HepG2 (cell line): ENCODE measurements around the gene ENDOD1. TPM values are rescaled to one million over a fixed set of nuclear protein-coding genes. Genes with fewer than 3 reads are reported as not detected.

Source experiments
- ASH2L ChIP-seq: fragments of 300-600, 200-600 bp; sonication (generic); IDR thresholded peaks from 2 replicates; pipeline ENCODE4 v1.7.0; 2017; ENCODE audit warnings: low read depth, mild to moderate bottlenecking, moderate library complexity, mixed read lengths, low read length; ENCODE audit not compliant: insufficient read length
- ATF3 ChIP-seq: sonication (generic); formaldehyde crosslinking; IDR thresholded peaks from 2 replicates; pipeline ENCODE4 v1.4.0; 2020; ENCODE audit warnings: missing genetic modification reagents
- CEBPZ ChIP-seq: IDR thresholded peaks from 2 replicates; pipeline ENCODE4 v1.6.1; 2012; ENCODE audit warnings: low read length, improper control_type of control experiment
- HNRNPL ChIP-seq: fragments of 200-400 bp; formaldehyde crosslinking; IDR thresholded peaks from 2 replicates; pipeline ENCODE4 v1.6.1; 2017; ENCODE audit warnings: mild to moderate bottlenecking, low read depth, low read length
- HOXA5 ChIP-seq: sonication (generic); formaldehyde crosslinking; IDR thresholded peaks from 2 replicates; pipeline ENCODE4 v1.4.0; 2020; ENCODE audit warnings: missing genetic modification reagents
- KDM6A ChIP-seq: IDR thresholded peaks from 2 replicates; pipeline ENCODE4 v1.6.1; 2016; ENCODE audit warnings: low read depth
- PAX8 ChIP-seq: sonication (generic); formaldehyde crosslinking; IDR thresholded peaks from 2 replicates; pipeline ENCODE4 v1.8.0; 2022; ENCODE audit warnings: mild to moderate bottlenecking, missing genetic modification reagents, borderline replicate concordance
- RAD51 ChIP-seq: fragments of 450-650 bp; IDR thresholded peaks from 2 replicates; pipeline ENCODE4 v1.6.1; 2016; ENCODE audit warnings: borderline replicate concordance
- RXRA ChIP-seq: sonication (generic); formaldehyde crosslinking; IDR thresholded peaks from 2 replicates; pipeline ENCODE4 v1.5.1; 2020; ENCODE audit warnings: missing genetic modification reagents
- TBX3 ChIP-seq: fragments of 450-650 bp; IDR thresholded peaks from 2 replicates; pipeline ENCODE4 v1.6.1; 2017; ENCODE audit warnings: antibody characterized with exemption, mild to moderate bottlenecking, inconsistent platforms, borderline replicate concordance
- ZBTB10 ChIP-seq: sonication (generic); formaldehyde crosslinking; IDR thresholded peaks from 2 replicates; pipeline ENCODE4 v1.4.0; 2020; ENCODE audit warnings: missing genetic modification reagents, borderline replicate concordance
- ZBTB25 ChIP-seq: IDR thresholded peaks from 2 replicates; pipeline ENCODE4 v1.6.1; 2018; ENCODE audit warnings: missing genetic modification reagents
- ZMYM3 ChIP-seq: sonication (generic); formaldehyde crosslinking; IDR thresholded peaks from 2 replicates; pipeline ENCODE4 v1.5.1; 2020; ENCODE audit warnings: mild to moderate bottlenecking, missing genetic modification reagents
- ZNF101 ChIP-seq: sonication (generic); formaldehyde crosslinking; IDR thresholded peaks from 2 replicates; pipeline ENCODE4 v1.4.0; 2020; ENCODE audit warnings: mild to moderate bottlenecking, low read depth, missing genetic modification reagents, borderline replicate concordance
- ZNF17 ChIP-seq: sonication (generic); formaldehyde crosslinking; IDR thresholded peaks from 2 replicates; pipeline ENCODE4 v1.5.0; 2020; ENCODE audit warnings: mild to moderate bottlenecking, missing genetic modification reagents
- ZNF280B ChIP-seq: sonication (generic); formaldehyde crosslinking; IDR thresholded peaks from 2 replicates; pipeline ENCODE4 v1.5.0; 2020; ENCODE audit warnings: missing genetic modification reagents, mild to moderate bottlenecking, borderline replicate concordance
- ZNF597 ChIP-seq: sonication (generic); formaldehyde crosslinking; IDR thresholded peaks from 2 replicates; pipeline ENCODE4 v1.5.0; 2020; ENCODE audit warnings: missing genetic modification reagents
- ZNF615 ChIP-seq: sonication (generic); formaldehyde crosslinking; IDR thresholded peaks from 2 replicates; pipeline ENCODE4 v1.5.0; 2020; ENCODE audit warnings: mild to moderate bottlenecking, missing genetic modification reagents, borderline replicate concordance
- polyA plus RNA-seq, 8 experiments: library from polyadenylated mRNA; depleted of rRNA in 3 of 8; stranded (reverse) in 7 of 8; unstranded in 1 of 8; fragments of >200 nt; fragmentation: Illumina TruSeq in 4 of 8; extraction: Trizol in 4 of 8; gene quantifications; 2 replicates each; pipeline versions ENCODE4 v1.2.1 to v1.2.3, GENCODE V29; 2011 to 2016; ENCODE audit warnings: low read depth in 4 of 8, missing spikeins in 1 of 8, mixed read lengths in 1 of 8; ENCODE audit not compliant: insufficient read depth in 1 of 8
- total RNA-seq, 5 experiments: library from RNA; depleted of rRNA; stranded (reverse); fragments of >200 nt; fragmentation: Illumina TruSeq; extraction: Trizol; gene quantifications; 2 replicates each; pipeline ENCODE4 v1.2.3, GENCODE V29; 2016; ENCODE audit warnings: low read depth in 1 of 5

ENDOD1 gene
- total and polyA plus RNA-seq, 2 of the 13 experiments (the other 11 are each of a cell fraction or from before 2014, with no cell fraction given), result 2.0 to 6.8 TPM

GRCh38 chr11:95089620-95090542 is at the start of gene ENDOD1 (continued):
- TF ChIP-seq ZBTB10 (no peak), ZNF17 (CRISPR knock-in tag) (no peak), RXRA (CRISPR knock-in tag) (peak; percentile 6; the same call in 1 of the 2 replicates), ZNF280B (CRISPR knock-in tag) (0 out of 2 replicates have a peak, but pooled peaks have one; percentile 42), ATF3 (no peak), ASH2L (no peak), TBX3 (no peak), RAD51 (no peak), CEBPZ (no peak), HOXA5 (CRISPR knock-in tag) (no peak), ZNF101 (CRISPR knock-in tag) (no peak), ZBTB25 (no peak), ZNF615 (CRISPR knock-in tag) (no peak), ZNF597 (CRISPR knock-in tag) (no peak), PAX8 (peak; percentile 88; the same call in 1 of the 2 replicates), KDM6A (CRISPR knock-in tag) (no peak), HNRNPL (no peak), ZMYM3 (no peak)
